ENCODE measurements around the gene C12orf50. TPM values are rescaled to one million over a fixed set of nuclear protein-coding genes. Genes with fewer than 3 reads are reported as not detected.

C12orf50 gene
- polyA plus RNA-seq, 2 of the 4 experiments (the other 2 are of a cell fraction): 0.03 TPM; not detected in 1

- TF ChIP-seq ESRRA (IDR thresholded peaks at IDR 0.05; ENCODE audit: borderline replicate concordance, low read length): no peak
- no peak for TF ChIP-seq TFCP2L1 (CRISPR knock-in tag; IDR thresholded peaks at IDR 0.05)
- TF ChIP-seq GATA3 (IDR thresholded peaks at IDR 0.05; ENCODE audit: borderline replicate concordance): no peak
- TF ChIP-seq EHMT2 (IDR thresholded peaks at IDR 0.05; ENCODE audit: low read depth): no peak
- TF ChIP-seq, protein P1, sequence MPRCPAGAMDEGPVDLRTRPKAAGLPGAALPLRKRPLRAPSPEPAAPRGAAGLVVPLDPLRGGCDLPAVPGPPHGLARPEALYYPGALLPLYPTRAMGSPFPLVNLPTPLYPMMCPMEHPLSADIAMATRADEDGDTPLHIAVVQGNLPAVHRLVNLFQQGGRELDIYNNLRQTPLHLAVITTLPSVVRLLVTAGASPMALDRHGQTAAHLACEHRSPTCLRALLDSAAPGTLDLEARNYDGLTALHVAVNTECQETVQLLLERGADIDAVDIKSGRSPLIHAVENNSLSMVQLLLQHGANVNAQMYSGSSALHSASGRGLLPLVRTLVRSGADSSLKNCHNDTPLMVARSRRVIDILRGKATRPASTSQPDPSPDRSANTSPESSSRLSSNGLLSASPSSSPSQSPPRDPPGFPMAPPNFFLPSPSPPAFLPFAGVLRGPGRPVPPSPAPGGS (IDR thresholded peaks at IDR 0.05): no peak
These were observed 22.9 kb downstream of the C12orf50 start (continued) for GRCh38 chr12:88006351-88006750.

- H3K27ac ChIP-seq: no peak overlapping the region
- ATAC-seq (no peak), DNase-seq (ENCODE audit: low read depth in 1 of 2, low spot score in 1 of 2) (no peak), FAIRE-seq (no peak)
- no peak overlapping the region for H3K4me2 ChIP-seq
- TF ChIP-seq SMC3 (IDR thresholded peaks at IDR 0.05) (no peak), POLR2AphosphoS2 (conservative IDR thresholded peaks at IDR 0.05; ENCODE audit: low read length) (no peak)
- ChIA-PET CTCF (no interaction called here), POLR2A (no interaction called here)
- H3K4me1 ChIP-seq: no peaks in the 10 kb centered on the region
- 31% methylated on average over 2 of the region's 2 CpGs for WGBS (ENCODE audit: missing lambda C conversion rate)
- H3K9me3 ChIP-seq: peaks cover 8% of the 10 kb centered on the region; the same call in 1 of the 3 replicates
- H3K4me3 ChIP-seq: no peak overlapping the region
These were observed 27.9 kb downstream of the C12orf50 start for GRCh38 chr12:88001327-88001726.

- 2% methylated on average over 8 of the region's 8 CpGs for WGBS (ENCODE audit: missing lambda C conversion rate)
- ChIA-PET POLR2A (no interaction called here), CTCF (interaction anchor here (0.6 to 1.7 kb wide), 6 partner anchors 11 to 1731 kb away, joined by 3 to 6 read pairs (median 3); no protein-coding TSS in a partner anchor)
- TF ChIP-seq RAD21 (conservative IDR thresholded peaks at IDR 0.05 in 1 of 2, IDR thresholded peaks at IDR 0.05 in 1 of 2) (peak; percentile 95 to 98), RNF2 (IDR thresholded peaks at IDR 0.05; ENCODE audit: borderline replicate concordance, low read depth) (no peak), HEYL (CRISPR knock-in tag; IDR thresholded peaks at IDR 0.05) (no peak), SMC3 (IDR thresholded peaks at IDR 0.05) (peak; percentile 82), TP53 (CRISPR knock-in tag; IDR thresholded peaks at IDR 0.05) (no peak), ATOH8 (CRISPR knock-in tag; IDR thresholded peaks at IDR 0.05; ENCODE audit: low read depth) (no peak), ESRRA (IDR thresholded peaks at IDR 0.05; ENCODE audit: borderline replicate concordance, low read length) (no peak), CEBPB (IDR thresholded peaks at IDR 0.05) (peak; percentile 68 to 90; a peak in 3 of 4 replicates), CBX2 (IDR thresholded peaks at IDR 0.05; ENCODE audit: borderline replicate concordance, low read depth) (no peak), RFX5 (IDR thresholded peaks at IDR 0.05) (no peak), HDAC2 (IDR thresholded peaks at IDR 0.05) (no peak)
- TF ChIP-seq, protein P2, sequence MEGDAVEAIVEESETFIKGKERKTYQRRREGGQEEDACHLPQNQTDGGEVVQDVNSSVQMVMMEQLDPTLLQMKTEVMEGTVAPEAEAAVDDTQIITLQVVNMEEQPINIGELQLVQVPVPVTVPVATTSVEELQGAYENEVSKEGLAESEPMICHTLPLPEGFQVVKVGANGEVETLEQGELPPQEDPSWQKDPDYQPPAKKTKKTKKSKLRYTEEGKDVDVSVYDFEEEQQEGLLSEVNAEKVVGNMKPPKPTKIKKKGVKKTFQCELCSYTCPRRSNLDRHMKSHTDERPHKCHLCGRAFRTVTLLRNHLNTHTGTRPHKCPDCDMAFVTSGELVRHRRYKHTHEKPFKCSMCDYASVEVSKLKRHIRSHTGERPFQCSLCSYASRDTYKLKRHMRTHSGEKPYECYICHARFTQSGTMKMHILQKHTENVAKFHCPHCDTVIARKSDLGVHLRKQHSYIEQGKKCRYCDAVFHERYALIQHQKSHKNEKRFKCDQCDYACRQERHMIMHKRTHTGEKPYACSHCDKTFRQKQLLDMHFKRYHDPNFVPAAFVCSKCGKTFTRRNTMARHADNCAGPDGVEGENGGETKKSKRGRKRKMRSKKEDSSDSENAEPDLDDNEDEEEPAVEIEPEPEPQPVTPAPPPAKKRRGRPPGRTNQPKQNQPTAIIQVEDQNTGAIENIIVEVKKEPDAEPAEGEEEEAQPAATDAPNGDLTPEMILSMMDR (IDR thresholded peaks at IDR 0.05): peak; percentile 93
- H3K4me2 ChIP-seq: 0 out of 3 replicates have a peak overlapping the region, but pooled peaks have one; percentile 19
- DNase-seq (ENCODE audit: low read depth in 1 of 2, low spot score in 1 of 2) (peak; percentile 32 to 84), ATAC-seq (peak; percentile 99 to 100), FAIRE-seq (peak; percentile 95)
- H3K27ac ChIP-seq: no peak overlapping the region
- H3K4me3 ChIP-seq: no peak overlapping the region
- no peaks in the 10 kb centered on the region for H3K4me1 ChIP-seq
- H3K9me3 ChIP-seq: no peaks in the 10 kb centered on the region
These were observed 33.5 kb downstream of the C12orf50 start for GRCh38 chr12:87995581-87996178.

DNA sequence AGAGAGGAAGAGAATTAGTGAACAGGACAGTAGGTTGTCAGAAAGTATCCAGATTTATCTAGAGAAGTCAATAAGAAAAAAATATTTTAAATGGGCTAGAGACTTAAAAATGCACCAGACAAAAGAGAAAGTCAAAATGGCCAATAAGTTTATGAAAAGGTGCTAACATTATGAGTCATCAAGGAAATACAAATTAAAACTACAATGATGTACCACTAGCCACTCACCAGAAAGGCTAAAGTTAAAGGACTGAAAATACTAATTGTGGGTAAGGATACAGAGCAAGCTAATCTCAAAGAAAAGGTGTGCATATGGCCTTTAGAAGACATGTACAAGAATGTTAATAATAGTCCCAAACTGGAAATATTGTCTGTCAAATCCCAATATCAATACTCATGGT is 37.7 kb downstream of the C12orf50 start:
- Histone ChIP-seq H3K4me1 (no peaks in the 10 kb centered on the region), H3K27ac (no peak overlapping the region), H3K9me3 (no peaks in the 10 kb centered on the region), H3K4me2 (no peak overlapping the region), H3K4me3 (no peak overlapping the region)
- TF ChIP-seq JUNB (IDR thresholded peaks at IDR 0.05) (no peak), FOSL2 (IDR thresholded peaks at IDR 0.05) (no peak), FOSL2 (CRISPR knock-in tag; IDR thresholded peaks at IDR 0.05) (peak; percentile 59)
- ChIA-PET POLR2A (no interaction called here), CTCF (no interaction called here)
- ATAC-seq (no peak), DNase-seq (ENCODE audit: low read depth in 1 of 2, low spot score in 1 of 2) (no peak), FAIRE-seq (no peak)

Measured in A549 (cell line).